Panc1 (cell line): ENCODE data around the gene ARHGEF28. TPM values are rescaled to one million over a fixed set of nuclear protein-coding genes. Genes with fewer than 3 reads are reported as not detected.

Experiments
- ATAC-seq: fragments of 200-7000 bp; cut with Tn5 transposase; 2 replicates; pipeline ENCODE4 v1.9.1; 2020; ENCODE audit warnings: mild to moderate bottlenecking, moderate library complexity
- BruUV-seq: library from RNA; stranded (reverse); fragments of 400-500 nt; replicated peaks from 2 replicates; lab custom pipeline; 2021; lab: Mats Ljungman, UMichigan
- CTCF ChIA-PET: fragments of 300-600 bp; sonication (Branson Sonifier 250); formaldehyde crosslinking; loops from one replicate; lab custom pipeline; 2022; ENCODE audit warnings: antibody characterized with exemption; lab: Charles Lee
- POLR2A ChIA-PET: fragments of 300-600 bp; sonication (Branson Sonifier 250); formaldehyde crosslinking; loops from one replicate; lab custom pipeline; 2022; ENCODE audit warnings: antibody characterized with exemption; lab: Charles Lee
- DNase-seq: peaks from one replicate; pipeline ENCODE4 v3.0.0-alpha.2; 2010; ENCODE audit warnings: low read depth, low spot score
- H3K27ac ChIP-seq: 2 replicates; pipeline ENCODE4 v1.5.1; 2011; ENCODE audit warnings: mild to moderate bottlenecking, low read length, inconsistent platforms
- H3K27me3 ChIP-seq: fragments of 200-500 bp; sonication (Bioruptor generic); 2 replicates; pipeline ENCODE4 v1.6.0; 2014; ENCODE audit warnings: low read length, inconsistent platforms; ENCODE audit not compliant: control insufficient read depth, insufficient read depth
- H3K36me3 ChIP-seq: fragments of 200-500 bp; sonication (Bioruptor generic); 2 replicates; pipeline ENCODE4 v1.5.1; 2014; ENCODE audit warnings: inconsistent platforms, mild to moderate bottlenecking, low read length, moderate library complexity; ENCODE audit not compliant: control insufficient read depth, insufficient read depth
- H3K4me1 ChIP-seq: 2 replicates; pipeline ENCODE4 v1.5.1; 2011; ENCODE audit warnings: inconsistent platforms, mild to moderate bottlenecking, low read length, moderate library complexity; ENCODE audit not compliant: control insufficient read depth, insufficient read depth
- H3K4me3 ChIP-seq, 2 experiments: 2 replicates each; pipeline ENCODE4 v1.5.1; 2011 to 2012; ENCODE audit warnings: low read depth in 2 of 2, low read length in 2 of 2, mild to moderate bottlenecking in 2 of 2, inconsistent platforms in 1 of 2, moderate library complexity in 1 of 2
- H3K9me3 ChIP-seq: fragments of 200-500 bp; sonication (Bioruptor generic); 2 replicates; pipeline ENCODE4 v1.5.1; 2014; ENCODE audit warnings: low read depth, mild to moderate bottlenecking, inconsistent platforms, low read length, moderate library complexity; ENCODE audit not compliant: control insufficient read depth, insufficient read depth
- CTCF ChIP-seq: fragments of 450-650 bp; IDR thresholded peaks from 2 replicates; pipeline ENCODE4 v1.5.1; 2017; ENCODE audit warnings: mild to moderate bottlenecking
- POLR2AphosphoS5 ChIP-seq: IDR thresholded peaks from 2 replicates; pipeline ENCODE4 v1.6.1; 2012; ENCODE audit warnings: mild to moderate bottlenecking, low read depth, low read length, moderate library complexity
- REST ChIP-seq, 2 experiments: IDR thresholded peaks; 2 replicates each; pipeline ENCODE4 v1.6.1; 2011 to 2012; ENCODE audit warnings: low read depth in 2 of 2, control low read depth in 1 of 2, low read length in 1 of 2, mild to moderate bottlenecking in 1 of 2, moderate library complexity in 1 of 2; ENCODE audit not compliant: insufficient read depth in 1 of 2
- SIN3A ChIP-seq: IDR thresholded peaks from 2 replicates; pipeline ENCODE4 v1.6.1; 2012; ENCODE audit warnings: low read depth, mild to moderate bottlenecking, low read length, moderate library complexity, borderline replicate concordance; ENCODE audit not compliant: insufficient read depth
- TCF7L2 ChIP-seq: IDR thresholded peaks from 2 replicates; pipeline ENCODE4 v1.6.1; 2011; ENCODE audit warnings: mild to moderate bottlenecking, low read depth, low read length, inconsistent platforms
- in situ Hi-C: cut with HindIII; loops from 2 replicates; pipeline ENCODE4 v1.10.0; 2016; ENCODE audit warnings: low sequenced_read_pairs, low pct_unique_long_range_greater_than_20kb
- intact Hi-C: fragments of 100-400 bp; cut with micrococcal nuclease; formaldehyde crosslinking; loops from one replicate; pipeline ENCODE4 v1.10.0; 2022; ENCODE audit not compliant: unreplicated experiment
- total RNA-seq: library from RNA; stranded (reverse); gene quantifications from one replicate; pipeline ENCODE4 v1.2.1, GENCODE V29; 2021; ENCODE audit not compliant: unreplicated experiment

Gene ARHGEF28
- total RNA-seq, 1 experiment from 2014 or later: 34.8 TPM

GRCh38 chr5:73940026-73940425, 314.0 kb downstream of the ARHGEF28 start:
- no peaks in the 10 kb centered on the region for H3K27me3 ChIP-seq
- CTCF ChIA-PET: no interaction called here
- no peak for TF ChIP-seq TCF7L2
- no peak for TF ChIP-seq SIN3A
- no peak for TF ChIP-seq CTCF
- TF ChIP-seq POLR2AphosphoS5: no peak
- no peak for TF ChIP-seq REST (IDR thresholded peaks at IDR 0.05; ENCODE audit: insufficient read depth in 1 of 2, low read depth in 2 of 2, low read length in 1 of 2)
- POLR2A ChIA-PET: no interaction called here
- BruUV-seq: no TSS peak
- in situ Hi-C loops (no loop called here), intact Hi-C loops (no loop called here)
- H3K27ac ChIP-seq: no peak overlapping the region
- no peaks in the 10 kb centered on the region; the same call in 1 of the 2 replicates for H3K9me3 ChIP-seq
- H3K4me3 ChIP-seq: no peak overlapping the region
- ATAC-seq (no peak), DNase-seq (no peak)
- H3K4me1 ChIP-seq: no peaks in the 10 kb centered on the region
- H3K36me3 ChIP-seq: no peaks in the 10 kb centered on the region

GRCh38 chr5:73940801-73941200, 314.8 kb downstream of the ARHGEF28 start:
- no TSS peak for BruUV-seq

More at GRCh38 chr5:73940801-73941200, 314.8 kb downstream of the ARHGEF28 start:
- DNase-seq (no peak), ATAC-seq (no peak)
- no peaks in the 10 kb centered on the region for H3K27me3 ChIP-seq
- no peak for TF ChIP-seq POLR2AphosphoS5
- no peak for TF ChIP-seq TCF7L2
- no peak for TF ChIP-seq CTCF
- TF ChIP-seq SIN3A: no peak
- no peak for TF ChIP-seq REST (IDR thresholded peaks at IDR 0.05; ENCODE audit: insufficient read depth in 1 of 2, low read depth in 2 of 2, low read length in 1 of 2)
- no peaks in the 10 kb centered on the region; the same call in 1 of the 2 replicates for H3K9me3 ChIP-seq
- in situ Hi-C loops: no loop called here
- ChIA-PET CTCF (interaction anchor here (0.5 kb wide), 1 partner anchor 1277 kb away, joined by 3 read pairs; no protein-coding TSS in a partner anchor), POLR2A (interaction anchor here (0.6 kb wide), 1 partner anchor 150 kb away, joined by 3 read pairs; no protein-coding TSS in a partner anchor)
- H3K4me1 ChIP-seq: no peaks in the 10 kb centered on the region
- no peak overlapping the region for H3K27ac ChIP-seq
- intact Hi-C loops: no loop called here
- no peaks in the 10 kb centered on the region for H3K36me3 ChIP-seq
- H3K4me3 ChIP-seq: no peak overlapping the region
